ENCODE data around the gene ANXA11. TPM values are rescaled to one million over a fixed set of nuclear protein-coding genes. Genes with fewer than 3 reads are reported as not detected.
"Not testable (repeated sequence)": the region's sequence is repeated elsewhere in the genome, so short reads cannot be mapped to it uniquely, and the experiment has no call there.

ANXA11 gene
- total RNA-seq, 1 experiment from 2014 or later: 241 TPM

- in situ Hi-C loops (cut with HindIII; ENCODE audit: low pct_unique_long_range_greater_than_20kb, low sequenced_read_pairs); BruUV-seq (replicated peaks); H3K4me3 ChIP-seq (ENCODE audit: low read depth in 2 of 2, low read length in 2 of 2); DNase-seq (ENCODE audit: low read depth, low spot score); CTCF ChIA-PET; H3K27me3 ChIP-seq (ENCODE audit: control insufficient read depth, insufficient read depth, low read length); H3K36me3 ChIP-seq (ENCODE audit: control insufficient read depth, insufficient read depth, low read length); H3K27ac ChIP-seq (ENCODE audit: low read length); H3K4me1 ChIP-seq (ENCODE audit: control insufficient read depth, insufficient read depth, low read length); H3K9me3 ChIP-seq (ENCODE audit: control insufficient read depth, insufficient read depth, low read depth, low read length): not testable (repeated sequence)
- intact Hi-C loops (cut with micrococcal nuclease; ENCODE audit: unreplicated experiment): loop anchor here (2.0 kb wide), 1 partner anchor 77 kb away; no protein-coding TSS in a partner anchor
- POLR2A ChIA-PET: interaction anchor here (0.6 kb wide), 1 partner anchor 124 kb away, joined by 7 read pairs; no protein-coding TSS in a partner anchor
- ATAC-seq: peak; percentile 49
- TF ChIP-seq POLR2AphosphoS5 (IDR thresholded peaks at IDR 0.05; ENCODE audit: low read depth, low read length): peak; percentile 77
Observed at GRCh38 chr10:80145406-80146308, 59.7 kb downstream of the ANXA11 start.

GRCh38 chr10:80144696-80145131, 60.6 kb downstream of the ANXA11 start:
- Histone ChIP-seq H3K4me1 (ENCODE audit: control insufficient read depth, insufficient read depth, low read length) (peaks cover 7% of the 10 kb centered on the region), H3K27ac (ENCODE audit: low read length) (no peak overlapping the region), H3K9me3 (ENCODE audit: control insufficient read depth, insufficient read depth, low read depth, low read length) (peaks cover 7% of the 10 kb centered on the region; the same call in 1 of the 2 replicates), H3K27me3 (ENCODE audit: control insufficient read depth, insufficient read depth, low read length) (peaks cover 2% of the 10 kb centered on the region; the same call in 1 of the 2 replicates), H3K4me3 (ENCODE audit: low read depth in 2 of 2, low read length in 2 of 2) (peak overlapping the region; percentile 36 to 62), H3K36me3 (ENCODE audit: control insufficient read depth, insufficient read depth, low read length) (no peaks in the 10 kb centered on the region)
- ATAC-seq (peak; percentile 50), DNase-seq (ENCODE audit: low read depth, low spot score) (no peak)
- TF ChIP-seq TCF7L2 (IDR thresholded peaks at IDR 0.05; ENCODE audit: low read depth, low read length): no peak
- no peak for TF ChIP-seq CTCF (IDR thresholded peaks at IDR 0.05)
- no peak for TF ChIP-seq REST (IDR thresholded peaks at IDR 0.05; ENCODE audit: insufficient read depth in 1 of 2, low read depth in 2 of 2, low read length in 1 of 2)
- no peak for TF ChIP-seq SIN3A (IDR thresholded peaks at IDR 0.05; ENCODE audit: borderline replicate concordance, insufficient read depth, low read depth, low read length)
- no peak; the same call in 1 of the 2 replicates for TF ChIP-seq POLR2AphosphoS5 (IDR thresholded peaks at IDR 0.05; ENCODE audit: low read depth, low read length)
- in situ Hi-C loops (cut with HindIII; ENCODE audit: low pct_unique_long_range_greater_than_20kb, low sequenced_read_pairs): no loop called here
- POLR2A ChIA-PET: no interaction called here
- no TSS peak for BruUV-seq (replicated peaks)
- CTCF ChIA-PET: interaction anchor here (0.7 to 1.9 kb wide), 3 partner anchors 73 to 318 kb away, joined by 3 to 44 read pairs (median 5); no protein-coding TSS in a partner anchor
- intact Hi-C loops (cut with micrococcal nuclease; ENCODE audit: unreplicated experiment): loop anchor here (2.0 kb wide), 1 partner anchor 78 kb away; no protein-coding TSS in a partner anchor
